Effector memory CD4-positive, alpha-beta T cell (primary cell): Measurements from ENCODE around the gene F2RL2.
A peak's percentile ranks its signal among the peaks of the same experiment; 100 is the strongest.

Source experiments
- DNase-seq, 3 donors: peaks; one replicate each; pipeline ENCODE4 v3.0.0-alpha.2; 2020
- H3K27ac ChIP-seq: 2 replicates; pipeline ENCODE4 v1.7.0; 2013; ENCODE audit warnings: mild to moderate bottlenecking, low read length, moderate library complexity; ENCODE audit not compliant: insufficient read depth, poor library complexity, severe bottlenecking
- H3K27me3 ChIP-seq: replicated peaks from 2 replicates; pipeline ENCODE4 v1.7.0; 2013; ENCODE audit warnings: mild to moderate bottlenecking, low read length; ENCODE audit not compliant: insufficient read depth, control insufficient read depth, poor library complexity, severe bottlenecking
- H3K36me3 ChIP-seq: 2 replicates; pipeline ENCODE4 v1.7.0; 2013; ENCODE audit warnings: mild to moderate bottlenecking, low read length, moderate library complexity; ENCODE audit not compliant: control insufficient read depth, insufficient read depth
- H3K4me1 ChIP-seq: 2 replicates; pipeline ENCODE4 v1.7.0; 2013; ENCODE audit warnings: low read length, mild to moderate bottlenecking; ENCODE audit not compliant: control insufficient read depth, insufficient read depth, poor library complexity, severe bottlenecking
- H3K4me3 ChIP-seq: 2 replicates; pipeline ENCODE4 v1.7.0; 2013; ENCODE audit warnings: low read length, low read depth, mild to moderate bottlenecking; ENCODE audit not compliant: insufficient read depth, poor library complexity, severe bottlenecking
- H3K9me3 ChIP-seq: 2 replicates; pipeline ENCODE4 v1.7.0; 2013; ENCODE audit warnings: mild to moderate bottlenecking, low read length, moderate library complexity; ENCODE audit not compliant: control insufficient read depth

F2RL2 gene

DNA sequence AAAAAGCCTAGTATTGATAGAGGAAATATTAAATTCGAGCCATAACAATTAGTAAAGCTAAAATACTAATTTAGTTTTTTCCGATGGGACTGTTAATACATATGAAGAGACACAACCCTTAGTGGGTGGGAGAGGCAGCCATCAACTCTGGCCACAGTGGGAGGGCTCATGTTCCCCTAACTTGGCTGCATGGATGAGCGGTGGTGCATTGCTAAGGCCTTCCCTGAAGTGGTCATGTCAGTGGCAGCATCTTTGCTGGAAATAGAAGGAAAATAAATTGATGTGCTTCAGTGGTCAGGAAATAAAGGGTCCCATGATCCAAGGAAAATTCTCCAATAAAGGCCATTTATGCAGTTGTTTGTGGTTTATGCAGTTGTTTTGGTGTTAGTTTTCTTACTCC is 33.9 kb upstream of the F2RL2 start:
- Histone ChIP-seq H3K4me3 (no peak overlapping the region), H3K27ac (no peak overlapping the region), H3K4me1 (no peaks in the 10 kb centered on the region), H3K9me3 (no peaks in the 10 kb centered on the region), H3K36me3 (peaks cover 73% of the 10 kb centered on the region), H3K27me3 (no peaks in the 10 kb centered on the region)
- DNase-seq = no peak

DNA sequence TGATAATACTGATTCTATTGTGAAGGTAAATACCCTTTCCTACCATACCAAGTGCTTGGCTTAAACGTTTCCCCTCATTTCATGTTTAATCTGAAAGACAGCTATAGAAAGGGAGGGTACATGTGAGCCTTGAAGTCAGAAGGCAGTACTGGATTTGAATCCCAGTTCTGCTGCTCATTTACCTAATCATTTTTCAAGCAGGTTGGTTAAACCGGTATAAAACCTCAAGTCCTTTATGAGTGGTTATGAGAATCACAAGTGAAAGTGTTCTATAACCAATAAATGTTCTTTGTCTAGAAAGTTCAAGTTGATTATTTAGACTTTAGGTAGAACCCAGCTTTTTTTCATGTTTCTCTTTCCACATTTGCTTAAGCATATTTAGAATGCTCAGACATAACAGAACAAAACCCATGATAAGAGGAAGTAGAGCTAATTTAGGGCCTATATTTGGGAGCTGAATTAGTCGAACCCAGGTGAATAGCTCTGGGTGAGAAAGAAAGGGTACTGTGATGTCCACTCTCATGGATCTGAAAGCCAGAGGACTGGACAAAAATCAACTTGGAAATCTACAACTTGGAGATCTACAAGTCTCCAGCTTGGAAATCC is 29.7 kb upstream of the F2RL2 start:
- Histone ChIP-seq H3K36me3 (peaks cover 57% of the 10 kb centered on the region), H3K4me3 (no peak overlapping the region), H3K27me3 (no peaks in the 10 kb centered on the region), H3K9me3 (peaks cover 7% of the 10 kb centered on the region), H3K4me1 (no peaks in the 10 kb centered on the region), H3K27ac (no peak overlapping the region)
- DNase-seq = no peak

DNA sequence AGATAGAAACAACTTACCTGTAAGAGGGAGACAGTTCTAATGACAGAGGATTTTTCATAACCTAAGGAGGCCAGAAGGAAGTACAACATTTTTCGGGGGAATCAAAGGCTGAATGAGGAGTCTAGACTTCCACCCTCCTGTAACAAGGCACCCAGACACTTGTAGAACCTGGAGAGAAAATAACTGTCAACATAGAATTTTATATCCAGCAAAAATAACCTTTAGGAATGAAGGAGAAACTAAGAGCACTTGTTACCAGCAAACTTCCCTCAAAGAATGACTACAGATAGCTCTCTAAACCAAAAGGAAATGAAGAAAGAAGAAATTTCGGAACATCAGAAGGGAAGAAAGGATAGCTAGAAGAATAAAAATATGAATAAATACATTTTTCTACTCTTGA is 25.9 kb upstream of the F2RL2 start:
- no peak for DNase-seq
- H3K27me3 ChIP-seq = no peaks in the 10 kb centered on the region
- peaks cover 40% of the 10 kb centered on the region for H3K36me3 ChIP-seq
- no peaks in the 10 kb centered on the region for H3K4me1 ChIP-seq
- peaks cover 7% of the 10 kb centered on the region for H3K9me3 ChIP-seq
- H3K4me3 ChIP-seq = no peak overlapping the region
- H3K27ac ChIP-seq = no peak overlapping the region

DNA sequence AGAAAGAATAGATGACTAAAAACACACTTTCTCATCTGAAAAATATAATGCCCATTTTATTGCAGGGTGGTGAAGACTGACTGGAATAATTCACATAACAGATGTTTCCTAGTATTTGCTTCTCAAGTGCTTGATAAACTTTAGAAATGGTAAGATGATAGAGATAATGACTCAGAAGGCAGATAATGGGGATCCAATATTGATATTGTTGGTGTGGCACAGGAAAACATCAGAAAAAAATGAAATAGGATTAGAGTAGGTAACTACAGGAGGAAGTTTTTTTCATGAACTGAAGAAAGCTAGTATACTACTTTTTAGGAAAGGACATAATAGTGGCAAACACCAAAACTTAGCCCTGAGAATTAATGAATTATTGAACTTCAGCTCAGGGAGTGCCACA is 20.2 kb upstream of the F2RL2 start:
- no peak for DNase-seq
- peaks cover 46% of the 10 kb centered on the region for H3K36me3 ChIP-seq
- H3K27me3 ChIP-seq = no peaks in the 10 kb centered on the region
- no peak overlapping the region for H3K27ac ChIP-seq
- no peak overlapping the region for H3K4me3 ChIP-seq
- H3K4me1 ChIP-seq = no peaks in the 10 kb centered on the region
- H3K9me3 ChIP-seq = peaks cover 4% of the 10 kb centered on the region

DNA sequence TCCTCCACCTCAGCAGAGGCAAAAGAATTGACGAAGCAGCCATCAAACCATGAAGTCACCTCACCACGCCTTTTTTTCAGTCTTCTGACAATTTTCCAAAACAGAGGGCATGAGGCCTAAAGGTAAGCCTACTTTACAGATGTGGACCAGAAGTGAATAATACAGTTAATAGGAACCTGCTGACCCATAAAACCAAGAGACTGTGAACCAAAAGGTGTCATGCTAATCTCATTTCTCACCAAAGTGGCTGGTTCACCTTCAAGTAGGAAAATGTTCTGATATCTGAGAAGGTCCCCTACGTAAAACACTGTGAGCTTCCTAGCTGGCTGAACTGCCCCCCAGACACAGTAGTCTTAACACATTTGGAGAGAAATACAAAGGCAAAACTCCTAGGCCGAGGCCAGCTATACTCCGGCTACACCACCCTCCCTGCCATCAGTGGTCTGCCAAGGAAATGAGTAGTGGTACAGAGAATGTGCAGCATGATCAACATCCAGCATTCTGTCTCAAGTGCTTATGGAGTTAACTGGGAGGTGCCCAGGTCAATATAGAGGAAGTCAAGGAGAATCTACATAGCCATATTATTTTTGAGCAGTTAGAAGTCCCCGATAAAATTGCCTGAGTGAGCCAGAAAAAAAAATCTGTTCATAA is 19.3 kb upstream of the F2RL2 start:
- no peak for DNase-seq
- no peaks in the 10 kb centered on the region for H3K4me1 ChIP-seq
- H3K9me3 ChIP-seq = no peaks in the 10 kb centered on the region
- H3K27ac ChIP-seq = no peak overlapping the region
- no peaks in the 10 kb centered on the region for H3K27me3 ChIP-seq
- H3K4me3 ChIP-seq = no peak overlapping the region
- H3K36me3 ChIP-seq = peaks cover 38% of the 10 kb centered on the region

DNA sequence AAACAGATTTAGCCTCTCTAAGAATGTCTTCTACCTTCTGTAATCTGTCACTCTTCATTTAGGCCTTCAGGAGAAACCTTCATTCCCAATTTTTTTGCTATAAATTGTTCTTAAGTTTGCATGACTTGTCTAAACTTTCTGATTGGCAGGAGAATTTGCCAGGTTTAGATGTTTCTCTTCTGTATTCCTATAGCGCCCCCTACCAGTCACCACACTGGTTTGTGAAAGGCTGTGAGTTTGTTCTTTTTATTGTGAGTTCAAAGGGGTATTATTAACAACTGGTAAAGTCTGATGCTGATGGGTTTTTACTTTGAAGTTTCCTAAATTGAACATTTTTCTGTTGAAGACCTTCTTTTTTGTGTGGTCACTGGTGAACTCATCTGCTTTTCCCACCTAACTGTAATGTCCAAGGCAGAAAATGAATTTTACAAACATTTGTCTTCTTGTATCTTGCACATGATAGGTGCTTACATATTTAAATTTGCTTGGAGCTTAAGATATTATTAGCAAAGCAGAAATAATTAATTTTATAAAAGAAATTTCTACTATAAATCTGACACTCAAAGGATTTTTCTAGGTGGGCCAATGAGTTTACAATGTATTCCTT is 18.4 kb upstream of the F2RL2 start:
- Histone ChIP-seq H3K27me3 (no peaks in the 10 kb centered on the region), H3K9me3 (no peaks in the 10 kb centered on the region), H3K4me3 (no peak overlapping the region), H3K27ac (no peak overlapping the region), H3K36me3 (peaks cover 37% of the 10 kb centered on the region), H3K4me1 (no peaks in the 10 kb centered on the region)
- DNase-seq = peak; percentile 5 to 36 (median 21)

DNA sequence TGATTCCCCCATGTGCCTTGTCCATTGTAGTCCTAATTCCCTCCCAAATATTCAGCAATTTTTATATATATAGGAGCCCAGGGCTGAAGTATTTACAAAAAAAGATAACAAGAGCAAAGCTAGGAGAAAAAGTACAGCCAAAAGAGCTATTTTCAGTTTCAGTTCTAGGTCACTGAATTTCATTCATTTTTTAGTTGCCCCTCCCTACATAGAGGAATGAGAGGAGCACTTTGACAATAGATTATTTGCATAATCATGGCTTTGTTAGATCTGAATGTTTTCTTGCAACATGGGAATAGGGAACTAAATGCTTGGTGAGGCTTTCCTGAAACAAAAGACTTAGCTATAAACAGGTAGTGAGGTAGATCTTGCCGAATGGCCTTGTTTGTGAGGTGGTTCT is 15.3 kb upstream of the F2RL2 start:
- H3K27me3 ChIP-seq = no peaks in the 10 kb centered on the region
- no peak for DNase-seq
- H3K4me3 ChIP-seq = no peak overlapping the region
- no peak overlapping the region for H3K27ac ChIP-seq
- peaks cover 48% of the 10 kb centered on the region for H3K36me3 ChIP-seq
- no peaks in the 10 kb centered on the region for H3K9me3 ChIP-seq
- no peaks in the 10 kb centered on the region for H3K4me1 ChIP-seq

DNA sequence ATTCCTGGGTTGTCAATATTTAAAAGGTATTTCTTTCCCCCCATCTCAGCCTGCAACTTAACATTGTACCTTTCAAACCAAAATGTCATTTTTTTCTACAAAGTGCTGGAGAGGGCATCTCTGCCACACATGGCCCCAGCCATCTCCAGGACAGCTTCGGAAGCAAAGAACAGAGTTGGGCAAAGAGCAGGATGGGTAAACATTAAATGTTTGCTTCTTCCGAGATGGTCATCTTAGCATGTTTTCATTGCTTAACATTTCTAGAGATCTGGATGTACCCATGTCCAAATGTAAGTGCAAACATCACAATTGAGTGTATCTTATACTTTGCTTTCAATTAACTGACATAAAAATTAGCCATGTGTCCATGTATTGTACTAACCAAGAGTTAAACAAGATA is 14.3 kb upstream of the F2RL2 start:
- Histone ChIP-seq H3K36me3 (peaks cover 39% of the 10 kb centered on the region), H3K4me1 (no peaks in the 10 kb centered on the region), H3K27ac (no peak overlapping the region), H3K4me3 (no peak overlapping the region), H3K9me3 (no peaks in the 10 kb centered on the region), H3K27me3 (no peaks in the 10 kb centered on the region)
- no peak for DNase-seq

DNA sequence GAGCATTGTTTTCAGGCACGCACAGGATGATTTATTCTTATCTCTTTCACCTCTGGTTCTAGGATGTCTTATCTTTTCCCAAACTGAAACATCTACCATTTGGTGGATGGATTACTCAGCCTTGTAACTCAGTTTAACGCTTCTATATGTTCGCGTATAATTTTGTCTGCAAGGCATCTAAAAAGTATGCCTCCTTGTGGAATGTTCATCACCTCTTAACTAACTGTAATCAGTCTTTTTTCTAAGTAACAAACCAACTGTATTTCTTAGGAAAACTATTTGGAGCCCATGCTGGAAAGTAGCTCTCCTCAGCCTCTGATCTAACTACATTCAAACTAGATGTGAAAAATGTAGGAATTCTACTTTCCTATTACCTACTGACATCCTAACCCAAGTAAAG is 11.5 kb upstream of the F2RL2 start:
- DNase-seq = no peak
- Histone ChIP-seq H3K4me1 (no peaks in the 10 kb centered on the region), H3K36me3 (peaks cover 35% of the 10 kb centered on the region), H3K4me3 (no peak overlapping the region), H3K27ac (no peak overlapping the region), H3K27me3 (no peaks in the 10 kb centered on the region), H3K9me3 (no peaks in the 10 kb centered on the region)

DNA sequence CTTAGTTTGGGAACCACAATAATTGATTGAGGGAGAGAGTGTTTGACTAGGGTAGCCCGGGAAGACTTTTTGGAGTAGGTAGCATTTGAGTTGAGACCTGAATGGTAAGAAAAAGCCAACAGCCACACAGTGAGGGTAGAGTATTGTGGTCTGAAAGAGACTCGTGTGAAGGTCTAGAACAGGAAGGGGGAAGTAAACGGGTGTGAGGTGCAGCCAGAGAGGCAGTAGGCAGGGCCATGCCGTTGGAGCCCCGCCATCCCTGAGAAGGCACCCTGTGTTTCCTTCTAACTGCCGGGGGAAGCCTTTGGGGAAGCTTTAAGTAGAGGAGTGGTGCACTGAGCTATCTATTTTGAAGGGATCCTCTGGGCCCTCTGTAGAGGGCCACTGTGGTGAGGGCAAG is 3.5 kb upstream of the F2RL2 start:
- no peaks in the 10 kb centered on the region for H3K27me3 ChIP-seq
- no peak for DNase-seq
- H3K27ac ChIP-seq = no peak overlapping the region
- H3K4me3 ChIP-seq = no peak overlapping the region
- no peaks in the 10 kb centered on the region for H3K4me1 ChIP-seq
- peaks cover 21% of the 10 kb centered on the region for H3K36me3 ChIP-seq
- H3K9me3 ChIP-seq = no peaks in the 10 kb centered on the region
